ENCODE measurements around the gene ZFPM1.
"Not testable (repeated sequence)": the region's sequence is repeated elsewhere in the genome, so short reads cannot be mapped to it uniquely, and the experiment has no call there.

The ZFPM1 gene

GRCh38 chr16:88484505-88485365 lies 31.7 kb downstream of the ZFPM1 start:
- DNase-seq: no peak

DNA sequence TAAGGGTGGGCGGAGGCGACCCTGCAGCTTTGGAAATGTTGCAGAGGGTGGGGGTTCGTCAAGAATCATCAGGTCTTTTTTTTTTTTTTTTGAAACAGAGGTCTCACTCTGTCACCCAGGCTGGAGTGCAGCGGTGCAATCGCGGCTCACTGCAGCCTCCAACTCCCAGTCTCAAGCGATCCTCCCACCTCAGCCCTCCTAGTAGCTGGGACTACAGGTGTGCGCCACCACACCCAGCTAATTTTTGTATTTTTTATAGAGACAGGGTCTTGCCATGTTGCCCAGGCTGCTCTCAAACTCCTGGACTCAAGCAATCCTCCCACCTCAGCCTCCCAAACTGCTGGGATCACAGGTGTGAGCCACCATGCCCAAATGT lies 32.3 kb downstream of the ZFPM1 start:
- DNase-seq: not testable (repeated sequence)

GRCh38 chr16:88486398-88487123 lies 33.5 kb downstream of the ZFPM1 start:
- no peak for DNase-seq

DNA sequence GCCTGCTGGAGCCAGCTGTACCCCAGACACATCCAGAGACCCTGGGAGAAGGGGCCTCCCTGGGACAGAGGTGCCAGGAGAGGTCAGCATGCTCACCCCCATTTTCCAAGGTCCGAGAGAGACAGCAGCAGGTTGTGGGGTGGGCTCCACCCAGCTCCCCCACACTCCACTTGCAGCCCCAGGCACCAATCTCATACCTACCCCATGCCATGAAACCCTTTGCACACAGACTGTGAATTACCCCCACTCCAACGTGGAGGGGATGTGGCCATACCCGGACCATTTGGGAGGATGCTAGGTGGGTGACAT lies 34.0 kb downstream of the ZFPM1 start:
- DNase-seq: no peak

- no peak for DNase-seq
Measured at GRCh38 chr16:88487920-88488851, 35.1 kb downstream of the ZFPM1 start.

DNA sequence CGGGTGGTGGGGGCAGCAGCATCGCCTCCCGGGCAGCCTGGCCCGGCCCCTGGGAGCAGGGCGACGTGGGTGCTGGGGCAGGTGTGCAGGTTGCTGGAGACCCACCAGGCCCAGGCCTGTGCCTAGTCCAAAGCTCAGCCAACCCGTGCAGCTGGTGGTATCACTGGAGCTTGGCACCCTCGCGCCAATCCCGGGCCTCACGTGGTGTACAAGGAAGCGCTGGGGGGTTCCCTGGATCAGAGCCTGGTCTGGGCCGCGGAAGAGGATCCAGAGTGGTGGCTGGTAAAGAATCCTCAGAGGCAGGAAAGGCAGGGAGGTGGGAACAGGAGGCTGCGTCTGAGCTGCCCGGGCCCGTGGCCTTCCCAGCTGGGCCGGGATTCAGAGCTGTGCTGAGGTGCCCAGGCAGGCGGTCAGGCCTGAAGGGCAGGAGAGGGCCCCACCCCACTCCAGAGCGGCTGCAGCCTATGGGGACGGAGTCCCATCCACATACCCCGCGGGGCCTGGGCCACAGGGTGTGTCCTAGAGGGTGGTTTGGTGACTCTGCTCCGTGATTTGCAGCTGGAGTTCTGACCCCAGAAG lies 36.2 kb downstream of the ZFPM1 start:
- no peak for DNase-seq

DNA sequence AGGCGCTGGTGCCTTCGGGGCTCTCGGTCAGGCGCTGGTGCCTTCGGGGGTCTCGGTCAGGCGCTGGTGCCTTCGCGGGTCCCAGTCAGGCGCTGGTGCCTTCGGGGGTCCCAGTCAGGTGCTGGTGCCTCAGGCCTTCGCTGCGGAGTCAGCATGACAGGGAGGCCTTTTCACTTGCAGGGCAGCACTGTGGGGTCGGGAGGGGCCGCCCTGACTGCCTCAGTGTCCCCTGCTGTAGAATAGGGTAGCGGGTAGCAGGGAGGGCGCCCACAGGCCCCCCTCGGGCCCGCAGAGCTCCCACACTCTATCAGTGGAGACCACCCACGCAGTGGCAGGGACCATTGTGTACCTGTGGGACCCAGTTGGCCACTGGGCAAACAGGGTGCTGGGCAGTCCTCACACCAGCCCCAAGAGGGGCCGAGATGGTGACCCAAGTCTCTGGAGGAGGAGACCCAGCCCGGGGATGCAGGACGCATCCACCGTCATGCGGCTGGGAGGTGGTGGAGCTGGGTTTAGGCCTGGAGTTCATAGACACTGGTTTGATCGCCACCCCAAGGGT lies 38.0 kb downstream of the ZFPM1 start:
- no peak for DNase-seq

- no peak for DNase-seq
Measured at GRCh38 chr16:88491560-88492310, 38.7 kb downstream of the ZFPM1 start.

- DNase-seq: no peak
Measured at GRCh38 chr16:88493879-88494278, 40.8 kb downstream of the ZFPM1 start.

GRCh38 chr16:88494335-88495154 lies 41.5 kb downstream of the ZFPM1 start:
- no peak for DNase-seq

DNA sequence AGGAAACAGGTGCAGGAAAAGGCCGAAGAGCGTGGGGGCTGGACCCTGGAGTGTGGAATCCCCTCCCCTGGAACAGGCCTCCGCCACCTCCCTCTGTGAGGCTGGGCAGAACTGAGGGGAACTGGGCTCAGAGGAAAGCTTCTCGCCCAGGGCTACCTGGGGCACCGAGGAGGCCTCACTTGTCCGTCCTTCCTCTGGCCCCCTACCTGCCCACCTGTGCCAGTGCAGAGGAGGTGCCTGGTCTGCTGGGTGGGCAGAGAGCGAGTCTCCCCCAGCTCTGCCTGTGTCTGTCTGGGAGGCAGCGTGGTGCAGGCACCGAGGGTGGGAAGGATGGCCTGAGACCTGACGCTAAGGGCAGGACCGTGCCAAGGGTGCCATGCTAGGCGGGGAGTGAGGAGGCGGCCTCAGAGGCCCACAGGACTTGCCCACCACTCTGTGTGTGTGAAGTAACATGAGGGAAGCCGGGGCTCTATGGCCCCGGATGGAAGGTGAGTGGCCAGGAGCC lies 42.2 kb downstream of the ZFPM1 start:
- no peak for DNase-seq

- DNase-seq: no peak
Measured at GRCh38 chr16:88497561-88498462, 44.7 kb downstream of the ZFPM1 start.

DNA sequence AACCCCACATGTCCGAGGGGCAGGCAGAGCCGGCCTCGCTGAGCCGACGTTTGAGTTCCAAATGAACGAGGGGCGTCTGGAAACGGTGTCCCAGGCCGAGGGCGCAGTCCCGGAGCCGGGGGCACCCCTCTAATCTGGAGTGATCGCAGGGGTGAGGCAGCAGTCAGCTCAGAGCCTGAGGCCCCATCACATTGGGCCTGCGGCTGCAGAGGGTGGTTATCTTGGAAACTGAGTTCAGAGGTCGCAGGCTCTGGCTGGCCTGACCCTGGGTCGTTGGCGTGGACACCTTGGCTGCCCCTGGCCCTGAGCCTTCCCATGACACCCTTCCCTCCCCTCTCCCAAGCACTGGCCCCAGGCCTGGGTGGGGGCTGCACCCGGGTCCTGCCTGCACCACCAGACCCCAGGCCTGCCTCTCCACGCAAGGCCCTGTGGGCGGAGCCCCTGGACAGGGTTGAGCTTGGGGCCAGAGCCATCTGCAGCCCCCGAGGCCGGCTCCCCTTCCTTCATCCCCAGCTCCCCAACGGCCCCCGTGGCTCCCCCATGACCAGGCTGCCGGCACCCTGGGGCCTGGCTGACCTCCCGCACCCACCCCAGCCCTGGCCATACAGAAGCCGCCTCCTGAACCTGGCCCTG lies 45.6 kb downstream of the ZFPM1 start:
- DNase-seq: no peak

- no peak for DNase-seq
Measured at GRCh38 chr16:88499292-88499691, 46.2 kb downstream of the ZFPM1 start.

- DNase-seq: no peak
Measured at GRCh38 chr16:88499836-88500251, 46.8 kb downstream of the ZFPM1 start.

DNA sequence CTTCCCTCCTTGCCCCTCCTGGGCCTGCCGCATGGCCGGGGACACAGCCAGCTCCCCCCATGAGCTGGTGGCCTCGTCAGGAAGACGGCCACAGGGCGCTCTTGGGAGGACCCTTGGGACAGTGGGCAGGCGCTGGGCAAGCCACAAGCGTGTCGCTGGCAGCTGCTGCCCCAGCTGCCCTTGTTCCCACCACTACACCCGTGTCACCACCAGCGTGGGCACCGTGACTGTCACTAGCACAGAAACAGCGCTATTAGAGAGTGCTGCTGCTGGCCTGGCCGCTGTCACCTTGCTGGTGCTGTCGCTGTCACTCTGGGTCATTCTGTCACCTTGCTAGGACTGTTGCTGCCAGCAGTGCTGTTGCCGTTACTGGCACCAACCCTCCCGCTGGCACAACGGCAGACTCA lies 47.2 kb downstream of the ZFPM1 start:
- no peak for DNase-seq

GRCh38 chr16:88502371-88502770 lies 49.3 kb downstream of the ZFPM1 start:
- DNase-seq: no peak

GRCh38 chr16:88502776-88503280 lies 49.7 kb downstream of the ZFPM1 start:
- no peak for DNase-seq

- DNase-seq: no peak
Measured at GRCh38 chr16:88503374-88503770, 50.3 kb downstream of the ZFPM1 start.
